HepG2 (cell line): Measurements from ENCODE around the gene TMEM164. TPM values are rescaled to one million over a fixed set of nuclear protein-coding genes. Genes with fewer than 3 reads are reported as not detected.
A peak's percentile ranks its signal among the peaks of the same experiment; 100 is the strongest.

Experiments used
- ATAC-seq: fragments of 200-7000 bp; cut with Tn5 transposase; 3 replicates; pipeline ENCODE4 v1.9.1; 2020; ENCODE audit warnings: mild to moderate bottlenecking, moderate library complexity
- BruUV-seq: library from RNA; stranded (reverse); fragments of 400-500 nt; replicated peaks from 2 replicates; lab custom pipeline; 2021; lab: Mats Ljungman, UMichigan
- CTCF ChIA-PET: fragments of 300-600 bp; formaldehyde crosslinking; extraction: SDS; loops from one replicate; lab custom pipeline; 2021; ENCODE audit warnings: low total read pairs, inconsistent platforms, low intra/inter-chr PET ratio; lab: Yijun Ruan, JAX
- POLR2A ChIA-PET: fragments of 350-600 bp; sonication (Branson Sonifier 250); formaldehyde crosslinking; loops from one replicate; lab custom pipeline; 2020; ENCODE audit warnings: antibody characterized with exemption, inconsistent platforms; lab: Yijun Ruan, JAX
- DNase-seq: peaks from one replicate; pipeline ENCODE4 v3.0.0-alpha.2; 2015; ENCODE audit warnings: low spot score
- FAIRE-seq: peaks from 3 replicates; lab custom pipeline; 2011; peaks lifted over from hg19 to GRCh38; lab: Jason Lieb, UNC
- H2AFZ ChIP-seq: one replicate; pipeline ENCODE4 v1.6.1; 2011; ENCODE audit warnings: low read length, inconsistent platforms
- H3K27ac ChIP-seq: fragments of 300-600 bp; 3 replicates; pipeline ENCODE4 v1.8.0; 2011; ENCODE audit warnings: mixed run types, mild to moderate bottlenecking, mixed read lengths, low read length, inconsistent platforms; ENCODE audit not compliant: insufficient read depth; ENCODE audit errors: extremely low read length
- H3K27me3 ChIP-seq, 2 experiments: fragments of 200-600 bp in 1 of 2; 2 replicates in 1 of 2; 3 replicates in 1 of 2; pipeline versions ENCODE4 v1.6.0 to v1.8.0; 2011; ENCODE audit warnings: low read length in 2 of 2, mild to moderate bottlenecking in 2 of 2, moderate library complexity in 2 of 2, inconsistent platforms in 1 of 2; ENCODE audit not compliant: insufficient read depth in 2 of 2, control insufficient read depth in 1 of 2
- H3K36me3 ChIP-seq, 2 experiments: fragments of 200-600 bp in 1 of 2; replicated peaks in 1 of 2; 2 replicates in 1 of 2; 3 replicates in 1 of 2; pipeline versions ENCODE4 v1.5.1 to v1.8.0; 2011; ENCODE audit warnings: low read length in 2 of 2, inconsistent platforms in 1 of 2; ENCODE audit not compliant: insufficient read depth in 2 of 2, control insufficient read depth in 1 of 2
- H3K4me1 ChIP-seq: 2 replicates; pipeline ENCODE4 v1.5.1; 2012; ENCODE audit warnings: low read length, inconsistent platforms; ENCODE audit not compliant: insufficient read depth
- H3K4me2 ChIP-seq: 2 replicates; pipeline ENCODE4 v1.6.0; 2011; ENCODE audit warnings: low read depth, low read length, inconsistent platforms
- H3K4me3 ChIP-seq, 3 experiments: fragments of 200-600 bp in 1 of 3; sonication (generic), shearing (Covaris generic) in 1 of 3; replicated peaks in 1 of 3; 2 replicates each; pipeline ENCODE4 v1.5.1; 2011 to 2016; ENCODE audit warnings: low read length in 3 of 3, inconsistent platforms in 2 of 3, low read depth in 2 of 3, mild to moderate bottlenecking in 2 of 3, control low read depth in 1 of 3, mixed read lengths in 1 of 3; ENCODE audit not compliant: insufficient read depth in 1 of 3
- H3K79me2 ChIP-seq: one replicate; pipeline ENCODE4 v1.6.1; 2011; ENCODE audit warnings: low read length, inconsistent platforms; ENCODE audit not compliant: insufficient read depth
- H3K9ac ChIP-seq: 2 replicates; pipeline ENCODE4 v1.6.0; 2011; ENCODE audit warnings: mild to moderate bottlenecking, low read depth, low read length, inconsistent platforms; ENCODE audit not compliant: insufficient read depth
- H3K9me3 ChIP-seq: 2 replicates; pipeline ENCODE4 v1.5.1; 2012; ENCODE audit warnings: mild to moderate bottlenecking, low read length
- H4K20me1 ChIP-seq: 2 replicates; pipeline ENCODE4 v1.6.0; 2011; ENCODE audit warnings: inconsistent platforms, mild to moderate bottlenecking, low read length, moderate library complexity; ENCODE audit not compliant: insufficient read depth
- ATF1 ChIP-seq: IDR thresholded peaks from 2 replicates; pipeline ENCODE4 v1.6.1; 2016; ENCODE audit warnings: mild to moderate bottlenecking, control low read depth
- JUNB ChIP-seq: sonication (generic); formaldehyde crosslinking; IDR thresholded peaks from 2 replicates; pipeline ENCODE4 v1.8.0; 2022; ENCODE audit warnings: missing genetic modification reagents, mild to moderate bottlenecking, borderline replicate concordance
- MAFF ChIP-seq: IDR thresholded peaks from 2 replicates; pipeline ENCODE4 v1.6.1; 2011; ENCODE audit warnings: low read depth, low read length, improper control_type of control experiment
- MAFK ChIP-seq, 2 experiments: IDR thresholded peaks in 1 of 2; conservative IDR thresholded peaks in 1 of 2; 2 replicates each; pipeline ENCODE4 v1.6.1; 2011; ENCODE audit warnings: improper control_type of control experiment in 2 of 2, low read length in 2 of 2
- MXI1 ChIP-seq: IDR thresholded peaks from 3 replicates; pipeline ENCODE4 v1.6.1; 2012; ENCODE audit warnings: low read depth, low read length, inconsistent platforms, borderline replicate concordance
- NFE2 ChIP-seq: sonication (generic); formaldehyde crosslinking; IDR thresholded peaks from 2 replicates; pipeline ENCODE4 v1.4.0; 2020; ENCODE audit warnings: missing genetic modification reagents
- SAFB2 ChIP-seq: sonication (generic); formaldehyde crosslinking; IDR thresholded peaks from 2 replicates; pipeline ENCODE4 v1.5.1; 2020; ENCODE audit warnings: missing genetic modification reagents, low read depth, mild to moderate bottlenecking, borderline replicate concordance
- ZBTB7B ChIP-seq: sonication (generic); formaldehyde crosslinking; IDR thresholded peaks from 2 replicates; pipeline ENCODE4 v1.4.0; 2020; ENCODE audit warnings: missing genetic modification reagents
- ZBTB8A ChIP-seq: sonication (generic); formaldehyde crosslinking; IDR thresholded peaks from 2 replicates; pipeline ENCODE4 v1.4.0; 2020; ENCODE audit warnings: mild to moderate bottlenecking, low read depth, missing genetic modification reagents, borderline replicate concordance
- ZNF672 ChIP-seq: sonication (generic); formaldehyde crosslinking; IDR thresholded peaks from 2 replicates; pipeline ENCODE4 v1.8.1; 2022; ENCODE audit warnings: missing genetic modification reagents
- ZNF703 ChIP-seq: sonication (generic); formaldehyde crosslinking; IDR thresholded peaks from 2 replicates; pipeline ENCODE4 v1.5.1; 2020; ENCODE audit warnings: missing genetic modification reagents, mild to moderate bottlenecking, moderate library complexity, borderline replicate concordance
- ZNF780A ChIP-seq: sonication (generic); formaldehyde crosslinking; IDR thresholded peaks from 2 replicates; pipeline ENCODE4 v1.8.0; 2022; ENCODE audit warnings: mild to moderate bottlenecking, missing genetic modification reagents, moderate library complexity
- WGBS: methylation state at CpG from one replicate; pipeline ENCODE4 v1.1.6; 2017; ENCODE audit warnings: low lambda C conversion rate; 5-methylcytosine and 5-hydroxymethylcytosine counted together
- in situ Hi-C: cut with HindIII; loops from 2 replicates; pipeline ENCODE4 v1.10.0; 2017; ENCODE audit warnings: low pct_unique_long_range_greater_than_20kb; ENCODE audit not compliant: extremely low pct_ligation_motif_present
- intact Hi-C: fragments of 100-400 bp; cut with micrococcal nuclease; formaldehyde crosslinking; loops from one replicate; pipeline ENCODE4 v1.10.0; 2022; ENCODE audit not compliant: unreplicated experiment
- polyA plus RNA-seq, 8 experiments: library from polyadenylated mRNA; depleted of rRNA in 3 of 8; stranded (reverse) in 7 of 8; unstranded in 1 of 8; fragments of >200 nt; fragmentation: Illumina TruSeq in 4 of 8; extraction: Trizol in 4 of 8; gene quantifications; 2 replicates each; pipeline versions ENCODE4 v1.2.1 to v1.2.3, GENCODE V29; 2011 to 2016; ENCODE audit warnings: low read depth in 4 of 8, missing spikeins in 1 of 8, mixed read lengths in 1 of 8; ENCODE audit not compliant: insufficient read depth in 1 of 8
- total RNA-seq, 5 experiments: library from RNA; depleted of rRNA; stranded (reverse); fragments of >200 nt; fragmentation: Illumina TruSeq; extraction: Trizol; gene quantifications; 2 replicates each; pipeline ENCODE4 v1.2.3, GENCODE V29; 2016; ENCODE audit warnings: low read depth in 1 of 5
- TF ChIP-seq, protein P1 (sequence below): sonication (generic); formaldehyde crosslinking; IDR thresholded peaks from 2 replicates; pipeline ENCODE4 v1.8.1; 2023; ENCODE audit warnings: mild to moderate bottlenecking, moderate library complexity, missing genetic modification reagents
- TF ChIP-seq, protein P2 (sequence below): IDR thresholded peaks from 2 replicates; pipeline ENCODE4 v1.6.1; 2016; ENCODE audit warnings: missing compliant biosample characterization, missing genetic modification reagents, borderline replicate concordance

Gene TMEM164
- total and polyA plus RNA-seq, 2 of the 13 experiments (the other 11 are each of a cell fraction or from before 2014, with no cell fraction given), result 5.8 to 13.2 TPM

DNA sequence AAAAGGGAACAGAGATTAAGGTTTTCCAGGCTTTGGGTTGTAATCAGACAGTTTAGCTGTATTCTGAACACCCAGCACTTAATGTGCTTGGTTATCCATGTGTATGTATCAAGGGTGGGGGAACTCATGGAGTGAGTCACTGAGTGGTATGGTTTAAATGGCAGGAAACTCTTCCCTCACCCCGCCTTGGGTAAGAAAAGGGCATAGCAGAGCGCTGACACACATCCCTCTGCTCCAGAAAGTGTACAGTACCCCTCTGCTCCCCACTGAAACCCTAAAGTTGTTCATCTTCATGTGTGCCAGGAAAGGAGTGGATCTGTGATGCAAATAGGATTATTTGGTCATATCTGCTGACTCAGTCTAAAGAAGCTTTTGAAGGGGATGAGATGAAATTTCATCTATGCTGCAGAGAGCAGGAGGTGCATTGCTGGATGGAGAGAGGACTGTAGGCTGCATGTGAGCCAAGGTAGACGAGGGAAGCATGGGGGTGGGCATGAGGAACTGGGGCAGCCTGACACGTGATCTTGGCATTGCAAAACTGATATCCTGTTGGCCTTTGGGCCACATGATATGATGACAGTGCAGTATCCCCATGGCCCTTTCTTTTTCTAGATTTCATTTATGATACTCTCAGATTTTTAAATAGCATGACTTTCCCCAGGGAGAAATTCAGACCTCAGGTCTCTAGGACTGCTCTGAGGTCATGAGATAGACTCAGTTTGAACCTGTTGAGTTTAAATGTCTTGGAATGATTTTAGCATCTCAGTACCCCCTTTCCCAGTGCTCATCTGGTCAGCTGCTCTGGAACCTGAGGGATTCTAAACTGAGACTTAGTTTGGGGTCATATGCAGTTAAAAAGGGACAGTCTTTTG, 84.8 kb downstream of the TMEM164 start:
- H3K9me3 ChIP-seq, result no peaks in the 10 kb centered on the region
- no peak overlapping the region for H3K4me2 ChIP-seq
- no peaks in the 10 kb centered on the region for H3K36me3 ChIP-seq
- intact Hi-C loops (loop anchor here (5.0 kb wide), 1 partner anchor 50 kb away; no protein-coding TSS in a partner anchor), in situ Hi-C loops (no loop called here)
- no peaks in the 10 kb centered on the region for H4K20me1 ChIP-seq
- FAIRE-seq (no peak), DNase-seq (no peak), ATAC-seq (no peak)
- ChIA-PET CTCF (no interaction called here), POLR2A (no interaction called here)
- BruUV-seq, result no TSS peak
- no peak overlapping the region for H3K9ac ChIP-seq
- TF ChIP-seq ZBTB7B (CRISPR knock-in tag), result no peak
- peak; percentile 54 to 59; a peak in 3 of 4 replicates for TF ChIP-seq MAFK (conservative IDR thresholded peaks at IDR 0.05 in 1 of 2, IDR thresholded peaks at IDR 0.05 in 1 of 2; ENCODE audit: low read length in 2 of 2)
- peak; percentile 46 for TF ChIP-seq MAFF
- no peak overlapping the region for H2AFZ ChIP-seq
- no peak overlapping the region for H3K4me3 ChIP-seq
- no peaks in the 10 kb centered on the region for H3K79me2 ChIP-seq
- H3K27ac ChIP-seq, result no peak overlapping the region
- 97% methylated on average over 4 of the region's 4 CpGs for WGBS
- H3K4me1 ChIP-seq, result peaks cover 26% of the 10 kb centered on the region
- no peaks in the 10 kb centered on the region for H3K27me3 ChIP-seq

DNA sequence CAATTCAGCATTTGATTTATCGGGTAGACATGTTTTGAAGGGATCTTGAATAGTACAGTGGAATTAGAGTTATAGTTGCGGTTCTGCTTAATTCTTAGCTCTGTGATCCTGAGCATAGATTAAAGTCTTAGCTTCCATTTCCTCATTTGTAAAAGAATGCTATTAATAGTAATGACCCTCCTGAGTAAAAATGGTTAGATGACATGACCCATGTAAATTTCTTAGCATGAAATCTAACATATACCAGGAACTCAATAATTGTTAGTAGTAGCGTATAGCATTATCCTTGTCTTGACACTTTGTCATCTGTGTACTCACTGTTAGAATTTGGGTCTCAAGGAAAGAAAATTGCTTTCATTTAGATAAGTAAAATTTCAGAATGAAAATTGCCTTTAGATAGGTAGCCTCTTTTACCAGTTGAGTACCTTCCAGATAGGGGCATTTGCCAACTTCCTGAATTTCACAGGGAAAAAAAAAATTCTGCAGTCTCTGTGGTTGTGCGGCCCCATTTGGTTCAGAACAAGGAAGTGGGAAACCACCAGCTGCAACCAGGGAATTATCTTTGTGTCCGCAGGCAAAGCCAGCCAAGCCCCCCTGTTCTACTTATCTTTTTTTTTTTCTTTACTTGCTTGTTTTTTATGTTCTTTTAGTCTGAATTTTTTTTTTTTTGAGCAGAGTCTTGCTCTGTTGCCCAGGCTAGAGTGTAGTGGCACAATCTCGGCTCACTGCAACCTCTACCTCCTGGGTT, 86.9 kb downstream of the TMEM164 start:
- in situ Hi-C loops (no loop called here), intact Hi-C loops (loop anchor here (5.0 kb wide), 1 partner anchor 53 kb away; no protein-coding TSS in a partner anchor)
- no peaks in the 10 kb centered on the region for H4K20me1 ChIP-seq
- ChIA-PET POLR2A (no interaction called here), CTCF (no interaction called here)
- WGBS, result over 99% methylated on average over 6 of the region's 6 CpGs
- no peak overlapping the region for H3K4me2 ChIP-seq
- no peaks in the 10 kb centered on the region for H3K79me2 ChIP-seq
- no peak for DNase-seq
- H3K27me3 ChIP-seq, result no peaks in the 10 kb centered on the region
- no TSS peak for BruUV-seq
- peaks cover 26% of the 10 kb centered on the region for H3K4me1 ChIP-seq
- H3K9me3 ChIP-seq, result no peaks in the 10 kb centered on the region
- H2AFZ ChIP-seq, result no peak overlapping the region
- no peak overlapping the region for H3K27ac ChIP-seq
- no peak overlapping the region for H3K9ac ChIP-seq
- ATAC-seq, result no peak
- FAIRE-seq, result no peak
- H3K4me3 ChIP-seq, result no peak overlapping the region
- no peaks in the 10 kb centered on the region for H3K36me3 ChIP-seq
- TF ChIP-seq ZNF672, result no peak
- no peak for TF ChIP-seq MXI1
- no peak for TF ChIP-seq ZNF703 (CRISPR knock-in tag)
- TF ChIP-seq SAFB2 (CRISPR knock-in tag), result no peak
- TF ChIP-seq ZNF780A, result no peak
- no peak for TF ChIP-seq ATF1 (CRISPR knock-in tag)
- TF ChIP-seq, protein P1, sequence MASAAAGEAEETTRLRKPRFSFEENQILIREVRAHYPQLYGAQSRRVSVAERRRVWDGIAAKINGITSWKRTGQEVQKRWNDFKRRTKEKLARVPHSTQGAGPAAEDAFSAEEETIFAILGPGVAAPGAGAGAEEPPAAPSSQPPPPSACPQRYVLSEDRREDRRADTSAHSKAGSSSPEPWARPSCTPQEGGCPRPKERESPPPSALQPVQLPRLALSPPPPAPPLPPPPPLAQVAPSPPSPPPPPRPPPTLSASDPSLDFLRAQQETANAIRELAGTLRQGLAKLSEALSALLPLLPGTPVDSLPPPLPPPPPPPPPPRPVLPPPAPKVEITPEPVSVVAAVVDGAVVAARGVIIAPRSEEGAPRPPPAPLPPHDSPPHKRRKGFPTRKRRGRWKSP (CRISPR knock-in tag), result no peak
- TF ChIP-seq, protein P2, sequence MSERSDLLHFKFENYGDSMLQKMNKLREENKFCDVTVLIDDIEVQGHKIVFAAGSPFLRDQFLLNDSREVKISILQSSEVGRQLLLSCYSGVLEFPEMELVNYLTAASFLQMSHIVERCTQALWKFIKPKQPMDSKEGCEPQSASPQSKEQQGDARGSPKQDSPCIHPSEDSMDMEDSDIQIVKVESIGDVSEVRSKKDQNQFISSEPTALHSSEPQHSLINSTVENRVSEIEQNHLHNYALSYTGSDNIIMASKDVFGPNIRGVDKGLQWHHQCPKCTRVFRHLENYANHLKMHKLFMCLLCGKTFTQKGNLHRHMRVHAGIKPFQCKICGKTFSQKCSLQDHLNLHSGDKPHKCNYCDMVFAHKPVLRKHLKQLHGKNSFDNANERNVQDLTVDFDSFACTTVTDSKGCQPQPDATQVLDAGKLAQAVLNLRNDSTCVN (CRISPR knock-in tag), result no peak
- TF ChIP-seq JUNB (CRISPR knock-in tag), result no peak
- TF ChIP-seq NFE2 (CRISPR knock-in tag), result no peak
- TF ChIP-seq ZBTB8A (CRISPR knock-in tag), result no peak
